K562 (cell line): Measurements from ENCODE around the gene SCN4A. TPM values are rescaled to one million over a fixed set of nuclear protein-coding genes. Genes with fewer than 3 reads are reported as not detected.

Experiments used
- ATAC-seq: fragments of 200-7000 bp; cut with Tn5 transposase; 3 replicates; pipeline ENCODE4 v1.9.1; 2020; ENCODE audit warnings: moderate library complexity
- BruUV-seq: library from RNA; stranded (reverse); fragments of 400-500 nt; replicated peaks from 2 replicates; lab custom pipeline; 2021; lab: Mats Ljungman, UMichigan
- CTCF ChIA-PET: fragments of 300-600 bp; formaldehyde crosslinking; extraction: SDS; loops from one replicate; lab custom pipeline; 2021; ENCODE audit warnings: low intra/inter-chr PET ratio; lab: Yijun Ruan, JAX
- POLR2A ChIA-PET: fragments of 300-600, 350-650 bp; sonication (Branson Sonifier 250); formaldehyde crosslinking; extraction: SDS; loops from one replicate; lab custom pipeline; 2021; ENCODE audit warnings: antibody characterized with exemption, inconsistent platforms; lab: Yijun Ruan, JAX
- DNase-seq, 4 experiments: peaks; one replicate each; pipeline versions ENCODE4 v3.0.0 to v3.0.0-alpha.2; 2011 to 2018; ENCODE audit warnings: low spot score in 3 of 4, mixed read lengths in 3 of 4; ENCODE audit errors: extremely low read depth in 1 of 4
- FAIRE-seq: peaks from 2 replicates; lab custom pipeline; 2011; peaks lifted over from hg19 to GRCh38; lab: Jason Lieb, UNC
- H2AFZ ChIP-seq: 2 replicates; pipeline ENCODE4 v1.6.0; 2011; ENCODE audit warnings: low read depth, low read length, control low read depth, inconsistent platforms
- H3K27ac ChIP-seq: fragments of 200-600 bp; 3 replicates; pipeline ENCODE4 v1.8.0; 2011; ENCODE audit warnings: low read depth, mild to moderate bottlenecking, control low read depth, inconsistent platforms, low read length, moderate library complexity, mixed read lengths; ENCODE audit errors: extremely low read depth
- H3K27me3 ChIP-seq, 2 experiments: fragments of 300-600 bp in 1 of 2; 2 replicates in 1 of 2; 3 replicates in 1 of 2; pipeline versions ENCODE4 v1.6.0 to v1.8.0; 2011; ENCODE audit warnings: inconsistent platforms in 2 of 2, low read length in 2 of 2, mild to moderate bottlenecking in 1 of 2, mixed read lengths in 1 of 2, moderate library complexity in 1 of 2; ENCODE audit not compliant: control insufficient read depth in 2 of 2, insufficient read depth in 2 of 2
- H3K36me3 ChIP-seq: fragments of 300-600 bp; 3 replicates; pipeline ENCODE4 v1.8.0; 2011; ENCODE audit warnings: mild to moderate bottlenecking, low read length, inconsistent platforms; ENCODE audit not compliant: control insufficient read depth, insufficient read depth
- H3K4me1 ChIP-seq, 2 experiments: fragments of 200-600 bp in 1 of 2; replicated peaks in 1 of 2; 2 replicates in 1 of 2; 3 replicates in 1 of 2; pipeline versions ENCODE4 v1.5.1 to v1.8.0; 2011; ENCODE audit warnings: inconsistent platforms in 2 of 2, low read length in 2 of 2, mild to moderate bottlenecking in 1 of 2, mixed read lengths in 1 of 2, moderate library complexity in 1 of 2; ENCODE audit not compliant: control insufficient read depth in 2 of 2, insufficient read depth in 2 of 2
- H3K4me2 ChIP-seq: 2 replicates; pipeline ENCODE4 v1.6.1; 2011; ENCODE audit warnings: low read length, control low read depth, inconsistent platforms, mixed read lengths; ENCODE audit not compliant: insufficient read depth
- H3K4me3 ChIP-seq: fragments of 200-600 bp; sonication (generic), shearing (Covaris generic); 2 replicates; pipeline ENCODE4 v1.5.1; 2016; ENCODE audit warnings: control low read depth, inconsistent platforms
- H3K79me2 ChIP-seq: fragments of 200-600 bp; 3 replicates; pipeline ENCODE4 v1.8.0; 2011; ENCODE audit warnings: low read length, inconsistent platforms; ENCODE audit not compliant: control insufficient read depth, insufficient read depth
- H3K9ac ChIP-seq, 2 experiments: 2 replicates each; pipeline versions ENCODE4 v1.6.0 to v1.6.1; 2011; ENCODE audit warnings: low read depth in 2 of 2, low read length in 2 of 2, control low read depth in 1 of 2, inconsistent platforms in 1 of 2, mild to moderate bottlenecking in 1 of 2, mixed read lengths in 1 of 2; ENCODE audit not compliant: insufficient read depth in 1 of 2
- H3K9me1 ChIP-seq: one replicate; pipeline ENCODE4 v1.6.0; 2011; ENCODE audit warnings: inconsistent platforms, mild to moderate bottlenecking, low read length, moderate library complexity; ENCODE audit not compliant: control insufficient read depth, insufficient read depth
- H3K9me3 ChIP-seq: replicated peaks from 2 replicates; pipeline ENCODE4 v1.5.1; 2011; ENCODE audit warnings: low read depth, low read length, inconsistent platforms; ENCODE audit not compliant: control insufficient read depth, insufficient read depth
- H4K20me1 ChIP-seq: replicated peaks from 2 replicates; pipeline ENCODE4 v1.6.1; 2011; ENCODE audit warnings: low read length, inconsistent platforms, mixed read lengths; ENCODE audit not compliant: control insufficient read depth, insufficient read depth
- BCOR ChIP-seq: fragments of 450-650 bp; IDR thresholded peaks from 2 replicates; pipeline ENCODE4 v1.6.1; 2016
- FOSL1 ChIP-seq: fragments of 200-800 bp; sonication (Bioruptor generic); conservative IDR thresholded peaks from 2 replicates; pipeline ENCODE4 v1.6.1; 2016; ENCODE audit warnings: missing genetic modification characterization, missing compliant biosample characterization
- TRIM28 ChIP-seq: fragments of 450-650 bp; IDR thresholded peaks from 2 replicates; pipeline ENCODE4 v1.6.1; 2017
- ZFP36 ChIP-seq: fragments of 150-350 bp; IDR thresholded peaks from 2 replicates; pipeline ENCODE4 v1.6.1; 2018; ENCODE audit warnings: low read length, low read depth; ENCODE audit not compliant: partially characterized antibody
- ZNF551 ChIP-seq: fragments of 250-450 bp; sonication (Bioruptor Pico); IDR thresholded peaks from 2 replicates; pipeline ENCODE4 v1.5.0; 2021; ENCODE audit warnings: mild to moderate bottlenecking, moderate library complexity
- WGBS: fragments of 100-300 bp; shearing (Covaris generic); methylation state at CpG from one replicate; pipeline ENCODE4 v1.1.6; 2016; ENCODE audit warnings: low coverage, mixed read lengths; ENCODE audit not compliant: insufficient coverage; ENCODE audit errors: missing lambda C conversion rate; 5-methylcytosine and 5-hydroxymethylcytosine counted together
- in situ Hi-C: fragments of 300-500 bp; cut with MboI; formaldehyde crosslinking; loops from 4 replicates; pipeline ENCODE4 v1.15.0; 2018; ENCODE audit warnings: inconsistent platforms, mixed read lengths
- intact Hi-C: fragments of 100-400 bp; cut with micrococcal nuclease; formaldehyde crosslinking; loops from 2 replicates; pipeline ENCODE4 v1.14.2; 2022
- polyA plus RNA-seq, 8 experiments: library from polyadenylated mRNA; depleted of rRNA in 4 of 8; stranded (reverse) in 5 of 8; unstranded in 3 of 8; fragments of >200 nt; fragmentation: Nextera tagmentation in 2 of 8; fragmentation: Illumina TruSeq in 1 of 8; extraction: Ambion mirVana in 2 of 8; extraction: Trizol in 1 of 8; gene quantifications; 2 replicates each; pipeline versions ENCODE4 v1.2.1 to v1.2.3, GENCODE V29; 2011 to 2014; ENCODE audit warnings: inconsistent platforms in 1 of 8, missing spikeins in 1 of 8
- total RNA-seq, 7 experiments: library from RNA; depleted of rRNA in 6 of 7; stranded (reverse); fragments of >200 nt in 6 of 7; fragmentation: Illumina TruSeq in 2 of 7; extraction: Trizol in 2 of 7; gene quantifications; 2 replicates each; pipeline versions ENCODE4 v1.2.1 to v1.2.3, GENCODE V29; 2011 to 2021; ENCODE audit warnings: low replicate concordance in 1 of 7

The SCN4A gene
- total and polyA plus RNA-seq, 9 of the 15 experiments (the other 6 are each of a cell fraction or from before 2014, with no cell fraction given), result 0.29 to 2.6 (median 1.4) TPM

GRCh38 chr17:63975541-63976092 lies 2.9 kb upstream of the SCN4A start:
- intact Hi-C loops, result no loop called here
- H3K4me3 ChIP-seq, result no peak overlapping the region
- no peaks in the 10 kb centered on the region for H3K36me3 ChIP-seq
- ChIA-PET CTCF (no interaction called here), POLR2A (interaction anchor here (0.6 to 1.5 kb wide), 6 partner anchors 9 to 195 kb away, joined by 3 to 7 read pairs (median 3); no protein-coding TSS in a partner anchor)
- TF ChIP-seq ZNF551 (CRISPR knock-in tag), result no peak
- TF ChIP-seq BCOR, result 0 out of 2 replicates have a peak, but pooled peaks have one; percentile 15
- peak; percentile 92 for TF ChIP-seq ZFP36
- in situ Hi-C loops, result no loop called here
- H3K27ac ChIP-seq, result no peak overlapping the region
- peaks cover 0 to 28% of the 10 kb centered on the region in 2 experiments; a peak in 3 of 5 replicates for H3K27me3 ChIP-seq
- no TSS peak for BruUV-seq
- H3K4me1 ChIP-seq, result peaks cover 4 to 22% of the 10 kb centered on the region in 2 experiments; a peak in 4 of 5 replicates
- no peak for FAIRE-seq
- no peak for DNase-seq
- 34% methylated on average over 2 of the region's 2 CpGs for WGBS
- no peaks in the 10 kb centered on the region for H3K9me1 ChIP-seq
- H3K79me2 ChIP-seq, result no peaks in the 10 kb centered on the region
- no peaks in the 10 kb centered on the region for H4K20me1 ChIP-seq
- no peak overlapping the region for H3K4me2 ChIP-seq
- ATAC-seq, result no peak
- peak overlapping the region in 1 of 2 experiments; percentile 32; a peak in 1 of 4 replicates for H3K9ac ChIP-seq
- no peaks in the 10 kb centered on the region for H3K9me3 ChIP-seq
- H2AFZ ChIP-seq, result no peak overlapping the region

- Histone ChIP-seq H3K4me1 (peaks cover 4 to 22% of the 10 kb centered on the region in 2 experiments; a peak in 4 of 5 replicates), H3K36me3 (no peaks in the 10 kb centered on the region), H2AFZ (no peak overlapping the region), H3K9me3 (no peaks in the 10 kb centered on the region), H3K27me3 (peaks cover 0 to 28% of the 10 kb centered on the region in 2 experiments; a peak in 3 of 5 replicates), H3K79me2 (no peaks in the 10 kb centered on the region), H3K4me2 (no peak overlapping the region), H3K9ac (peak overlapping the region in 1 of 2 experiments; percentile 48; a peak in 2 of 4 replicates), H3K9me1 (no peaks in the 10 kb centered on the region), H3K27ac (no peak overlapping the region), H3K4me3 (no peak overlapping the region), H4K20me1 (no peaks in the 10 kb centered on the region)
- POLR2A ChIA-PET, result interaction anchor here (0.7 to 1.5 kb wide), 4 partner anchors 19 to 39 kb away, joined by 3 to 6 read pairs (median 3); no protein-coding TSS in a partner anchor
- FAIRE-seq (no peak), ATAC-seq (peak; percentile 13; the same call in 1 of the 3 replicates), DNase-seq (no peak)
- in situ Hi-C loops, result no loop called here
- WGBS, result 23% methylated on average over 8 of the region's 10 CpGs
- intact Hi-C loops, result no loop called here
- no TSS peak for BruUV-seq
- CTCF ChIA-PET, result no interaction called here
- TF ChIP-seq FOSL1 (tag) (peak; percentile 87), TRIM28 (no peak)
Measured at GRCh38 chr17:63974594-63975192, 2.0 kb upstream of the SCN4A start.
